ENCODE measurements around the gene RIMBP3C. TPM values are rescaled to one million over a fixed set of nuclear protein-coding genes. Genes with fewer than 3 reads are reported as not detected.

Gene RIMBP3C
- total and polyA plus RNA-seq, 2 experiments from 2014 or later = 1.1 TPM; not detected in 1

DNA sequence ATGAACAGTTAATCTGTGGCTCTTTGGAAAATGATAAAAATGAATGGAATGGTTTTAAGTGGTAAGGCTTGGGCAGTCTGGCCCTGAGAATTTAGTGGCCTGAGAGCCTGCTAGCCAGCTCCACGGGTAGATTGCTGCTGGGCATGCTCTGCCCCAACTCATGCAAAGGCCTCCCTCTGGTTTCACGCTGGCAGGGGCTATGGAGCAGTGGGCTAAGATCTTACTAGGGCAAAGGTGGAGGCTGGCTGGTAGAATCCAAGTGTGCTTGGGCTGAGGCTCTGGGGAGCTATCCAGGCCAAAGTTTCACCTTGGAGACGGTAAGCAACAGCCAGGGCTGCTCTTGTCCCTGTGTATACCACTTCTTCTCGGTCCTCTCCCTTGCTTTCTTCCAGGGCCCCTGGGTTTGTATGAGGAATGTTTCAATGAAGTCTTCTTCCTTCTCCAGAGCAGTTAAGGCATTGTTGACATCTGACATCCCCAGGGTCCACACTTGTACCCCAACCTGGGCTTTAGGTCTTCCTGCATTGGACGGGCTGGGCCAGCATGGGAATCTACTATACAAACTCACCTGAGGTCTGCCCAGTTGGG, 43.7 kb upstream of the RIMBP3C start:
- peak overlapping the region; percentile 27; the same call in 1 of the 2 replicates for H3K27ac Mint-ChIP-seq
- TF ChIP-seq ZNF462 (CRISPR knock-in tag; IDR thresholded peaks at IDR 0.05) = no peak
- no peak for TF ChIP-seq EZH2 (IDR thresholded peaks at IDR 0.05; ENCODE audit: low read depth, unreplicated experiment)
- no peak for TF ChIP-seq STAT1 (IDR thresholded peaks at IDR 0.05; ENCODE audit: unreplicated experiment)
- no peak for TF ChIP-seq POLR2AphosphoS5 (IDR thresholded peaks at IDR 0.05; ENCODE audit: low read depth)
- no peak for TF ChIP-seq EZH2phosphoT487 (IDR thresholded peaks at IDR 0.05; ENCODE audit: unreplicated experiment)
- TF ChIP-seq NANOG (IDR thresholded peaks at IDR 0.05; ENCODE audit: borderline replicate concordance) = no peak
- TF ChIP-seq ETS1 (IDR thresholded peaks at IDR 0.05) = no peak
- TF ChIP-seq, protein P1, sequence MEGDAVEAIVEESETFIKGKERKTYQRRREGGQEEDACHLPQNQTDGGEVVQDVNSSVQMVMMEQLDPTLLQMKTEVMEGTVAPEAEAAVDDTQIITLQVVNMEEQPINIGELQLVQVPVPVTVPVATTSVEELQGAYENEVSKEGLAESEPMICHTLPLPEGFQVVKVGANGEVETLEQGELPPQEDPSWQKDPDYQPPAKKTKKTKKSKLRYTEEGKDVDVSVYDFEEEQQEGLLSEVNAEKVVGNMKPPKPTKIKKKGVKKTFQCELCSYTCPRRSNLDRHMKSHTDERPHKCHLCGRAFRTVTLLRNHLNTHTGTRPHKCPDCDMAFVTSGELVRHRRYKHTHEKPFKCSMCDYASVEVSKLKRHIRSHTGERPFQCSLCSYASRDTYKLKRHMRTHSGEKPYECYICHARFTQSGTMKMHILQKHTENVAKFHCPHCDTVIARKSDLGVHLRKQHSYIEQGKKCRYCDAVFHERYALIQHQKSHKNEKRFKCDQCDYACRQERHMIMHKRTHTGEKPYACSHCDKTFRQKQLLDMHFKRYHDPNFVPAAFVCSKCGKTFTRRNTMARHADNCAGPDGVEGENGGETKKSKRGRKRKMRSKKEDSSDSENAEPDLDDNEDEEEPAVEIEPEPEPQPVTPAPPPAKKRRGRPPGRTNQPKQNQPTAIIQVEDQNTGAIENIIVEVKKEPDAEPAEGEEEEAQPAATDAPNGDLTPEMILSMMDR (conservative IDR thresholded peaks at IDR 0.05; ENCODE audit: low read depth in 2 of 2) = no peak
- TF ChIP-seq ZNF331 (CRISPR knock-in tag; IDR thresholded peaks at IDR 0.05; ENCODE audit: low read depth) = no peak
- no peak for TF ChIP-seq ZNF114 (CRISPR knock-in tag; IDR thresholded peaks at IDR 0.05)
- TF ChIP-seq JUNB (IDR thresholded peaks at IDR 0.05; ENCODE audit: unreplicated experiment) = no peak
- TF ChIP-seq, protein P2, sequence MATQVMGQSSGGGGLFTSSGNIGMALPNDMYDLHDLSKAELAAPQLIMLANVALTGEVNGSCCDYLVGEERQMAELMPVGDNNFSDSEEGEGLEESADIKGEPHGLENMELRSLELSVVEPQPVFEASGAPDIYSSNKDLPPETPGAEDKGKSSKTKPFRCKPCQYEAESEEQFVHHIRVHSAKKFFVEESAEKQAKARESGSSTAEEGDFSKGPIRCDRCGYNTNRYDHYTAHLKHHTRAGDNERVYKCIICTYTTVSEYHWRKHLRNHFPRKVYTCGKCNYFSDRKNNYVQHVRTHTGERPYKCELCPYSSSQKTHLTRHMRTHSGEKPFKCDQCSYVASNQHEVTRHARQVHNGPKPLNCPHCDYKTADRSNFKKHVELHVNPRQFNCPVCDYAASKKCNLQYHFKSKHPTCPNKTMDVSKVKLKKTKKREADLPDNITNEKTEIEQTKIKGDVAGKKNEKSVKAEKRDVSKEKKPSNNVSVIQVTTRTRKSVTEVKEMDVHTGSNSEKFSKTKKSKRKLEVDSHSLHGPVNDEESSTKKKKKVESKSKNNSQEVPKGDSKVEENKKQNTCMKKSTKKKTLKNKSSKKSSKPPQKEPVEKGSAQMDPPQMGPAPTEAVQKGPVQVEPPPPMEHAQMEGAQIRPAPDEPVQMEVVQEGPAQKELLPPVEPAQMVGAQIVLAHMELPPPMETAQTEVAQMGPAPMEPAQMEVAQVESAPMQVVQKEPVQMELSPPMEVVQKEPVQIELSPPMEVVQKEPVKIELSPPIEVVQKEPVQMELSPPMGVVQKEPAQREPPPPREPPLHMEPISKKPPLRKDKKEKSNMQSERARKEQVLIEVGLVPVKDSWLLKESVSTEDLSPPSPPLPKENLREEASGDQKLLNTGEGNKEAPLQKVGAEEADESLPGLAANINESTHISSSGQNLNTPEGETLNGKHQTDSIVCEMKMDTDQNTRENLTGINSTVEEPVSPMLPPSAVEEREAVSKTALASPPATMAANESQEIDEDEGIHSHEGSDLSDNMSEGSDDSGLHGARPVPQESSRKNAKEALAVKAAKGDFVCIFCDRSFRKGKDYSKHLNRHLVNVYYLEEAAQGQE (IDR thresholded peaks at IDR 0.05; ENCODE audit: unreplicated experiment) = no peak
- no peak for TF ChIP-seq CREB1 (CRISPR knock-in tag; IDR thresholded peaks at IDR 0.05; ENCODE audit: low read depth)
- H3K4me3 ChIP-seq = no peak overlapping the region
- no peaks in the 10 kb centered on the region for H3K9me2 ChIP-seq (ENCODE audit: insufficient read depth)
- ATAC-seq (no peak), DNase-seq (ENCODE audit: low spot score) (no peak)
- H3K79me2 ChIP-seq (replicated peaks; ENCODE audit: insufficient read depth) = peaks cover 100% of the 10 kb centered on the region
- no peaks in the 10 kb centered on the region for H3K27me3 ChIP-seq (ENCODE audit: insufficient read depth)
- peaks cover 16% of the 10 kb centered on the region for H3K4me1 Mint-ChIP-seq
- H3F3A ChIP-seq (replicated peaks; ENCODE audit: low read depth) = peaks cover 4% of the 10 kb centered on the region; the same call in 1 of the 2 replicates
- peaks cover 95% of the 10 kb centered on the region for H4K20me1 ChIP-seq (replicated peaks; ENCODE audit: insufficient read depth)
- peaks cover 55% of the 10 kb centered on the region for H3K36me3 Mint-ChIP-seq (ENCODE audit: low read depth)
- no peak overlapping the region for H3K4me2 ChIP-seq
- H3K9me3 Mint-ChIP-seq = no peaks in the 10 kb centered on the region; the same call in 2 of the 3 replicates
- peaks cover 11% of the 10 kb centered on the region for H3K27me3 Mint-ChIP-seq (ENCODE audit: insufficient read depth, low read depth, poor library complexity)
- no peak overlapping the region for H2AFZ ChIP-seq
- no peaks in the 10 kb centered on the region; the same call in 1 of the 2 replicates for H3K4me1 ChIP-seq (ENCODE audit: insufficient read depth)
- peaks cover 16% of the 10 kb centered on the region for H3K36me3 ChIP-seq (ENCODE audit: insufficient read depth)
- H3K27ac ChIP-seq (ENCODE audit: low read depth) = no peak overlapping the region
- H3K4me3 Mint-ChIP-seq = no peak overlapping the region

Measured in GM23338 (cell line).